SIG-M5 treated with dmso at 0.1 percent for 504 hours (cell line): ENCODE results near the gene MTO1.
A peak's percentile ranks its signal among the peaks of the same experiment; 100 is the strongest.
"Not testable (repeated sequence)": the region's sequence is repeated elsewhere in the genome, so short reads cannot be mapped to it uniquely, and the experiment has no call there.

Source experiments
- DNase-seq: peaks from one replicate; lab custom pipeline; 2025; ENCODE audit not compliant: unreplicated experiment; lab: John Stamatoyannopoulos, UW

MTO1 gene, protein sequence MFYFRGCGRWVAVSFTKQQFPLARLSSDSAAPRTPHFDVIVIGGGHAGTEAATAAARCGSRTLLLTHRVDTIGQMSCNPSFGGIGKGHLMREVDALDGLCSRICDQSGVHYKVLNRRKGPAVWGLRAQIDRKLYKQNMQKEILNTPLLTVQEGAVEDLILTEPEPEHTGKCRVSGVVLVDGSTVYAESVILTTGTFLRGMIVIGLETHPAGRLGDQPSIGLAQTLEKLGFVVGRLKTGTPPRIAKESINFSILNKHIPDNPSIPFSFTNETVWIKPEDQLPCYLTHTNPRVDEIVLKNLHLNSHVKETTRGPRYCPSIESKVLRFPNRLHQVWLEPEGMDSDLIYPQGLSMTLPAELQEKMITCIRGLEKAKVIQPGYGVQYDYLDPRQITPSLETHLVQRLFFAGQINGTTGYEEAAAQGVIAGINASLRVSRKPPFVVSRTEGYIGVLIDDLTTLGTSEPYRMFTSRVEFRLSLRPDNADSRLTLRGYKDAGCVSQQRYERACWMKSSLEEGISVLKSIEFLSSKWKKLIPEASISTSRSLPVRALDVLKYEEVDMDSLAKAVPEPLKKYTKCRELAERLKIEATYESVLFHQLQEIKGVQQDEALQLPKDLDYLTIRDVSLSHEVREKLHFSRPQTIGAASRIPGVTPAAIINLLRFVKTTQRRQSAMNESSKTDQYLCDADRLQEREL

DNA sequence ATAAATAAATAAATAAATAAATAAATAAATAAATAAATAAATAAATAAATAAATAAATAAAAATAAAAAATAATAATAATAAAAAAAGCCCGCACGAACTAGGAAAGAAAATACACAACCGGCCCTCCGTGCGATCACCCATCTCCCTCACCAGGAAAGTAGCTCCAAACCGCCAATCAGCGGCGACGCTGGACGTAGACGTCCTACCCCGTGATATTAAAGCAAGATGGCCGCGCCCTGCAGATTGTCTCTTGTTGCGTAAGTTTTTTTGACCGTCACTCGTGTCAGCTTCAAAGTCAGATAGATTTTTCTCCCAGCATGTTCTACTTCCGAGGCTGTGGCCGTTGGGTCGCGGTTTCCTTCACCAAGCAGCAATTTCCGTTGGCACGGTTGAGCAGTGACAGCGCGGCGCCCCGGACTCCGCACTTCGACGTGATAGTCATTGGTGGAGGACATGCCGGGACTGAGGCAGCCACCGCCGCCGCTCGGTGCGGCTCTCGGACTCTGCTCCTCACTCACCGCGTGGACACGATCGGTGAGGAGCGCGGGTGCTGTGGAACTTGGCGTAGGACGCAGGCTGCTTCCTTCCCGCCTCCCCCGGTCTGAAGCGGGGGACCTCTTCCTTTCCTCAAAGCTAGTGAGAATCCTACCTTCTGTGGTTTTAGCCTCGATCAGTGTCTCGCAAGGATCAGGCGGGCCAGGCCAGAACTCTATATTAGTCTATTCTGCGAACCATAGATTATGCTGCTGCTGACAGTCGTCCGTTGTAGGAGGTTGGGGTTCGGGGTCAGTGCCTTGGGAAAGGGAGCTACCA lies at the start of gene MTO1:
Gene MTO1 (plus strand): TSS at position 201 of the 814 bp plus-strand sequence. CDS start 118 bp downstream, at position 319.
- peak; percentile 91 for DNase-seq

DNA sequence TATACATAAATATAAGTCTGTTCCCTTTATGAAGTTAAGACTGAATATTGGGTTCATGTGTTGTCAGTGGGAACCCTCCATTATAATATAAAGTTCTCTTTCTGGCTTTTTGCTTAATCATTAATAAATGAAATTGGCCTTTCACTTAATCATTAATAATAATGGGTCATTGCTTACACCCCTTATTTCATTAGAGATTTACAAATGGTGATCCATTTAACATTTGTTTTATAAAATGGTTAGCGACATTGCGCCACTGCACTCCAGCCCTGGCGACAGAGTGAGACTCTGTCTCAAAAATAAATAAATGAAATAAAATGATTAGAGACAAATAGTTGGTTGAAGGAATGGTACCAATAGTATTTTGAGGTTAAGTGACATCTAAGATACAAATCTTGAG lies 48.4 kb upstream of the MTO1 start:
- DNase-seq: no peak

DNA sequence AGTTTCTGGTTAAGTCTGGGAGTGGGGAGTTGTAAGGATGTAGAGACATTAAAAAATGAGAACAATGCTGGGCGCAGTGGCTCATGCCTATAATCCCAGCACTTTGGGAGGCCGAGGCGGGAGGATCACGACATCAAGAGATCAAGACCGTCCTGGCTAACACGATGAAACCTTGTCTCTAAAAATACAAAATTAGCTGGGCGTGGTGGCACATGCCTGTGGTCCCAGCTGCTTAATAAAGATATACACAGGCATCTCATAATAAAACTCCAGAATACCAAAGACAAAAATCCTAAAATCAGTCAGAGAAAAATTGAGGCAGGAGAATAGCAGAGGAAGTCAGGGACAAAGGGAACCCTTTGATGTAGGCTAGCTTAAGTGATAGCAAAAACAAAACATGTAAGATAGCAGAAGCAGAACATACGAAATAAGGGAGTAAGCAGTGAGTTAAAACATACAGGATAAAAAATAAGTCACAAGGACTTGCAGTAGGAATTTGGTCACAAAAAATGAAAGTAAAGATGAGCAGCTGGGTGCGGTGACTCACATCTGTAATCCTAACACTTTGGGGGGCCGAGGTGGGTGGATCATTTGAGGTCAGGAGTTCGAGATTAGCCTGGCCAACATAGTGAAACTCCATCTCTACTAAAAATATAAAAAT lies 43.3 kb upstream of the MTO1 start:
- DNase-seq: no peak

DNA sequence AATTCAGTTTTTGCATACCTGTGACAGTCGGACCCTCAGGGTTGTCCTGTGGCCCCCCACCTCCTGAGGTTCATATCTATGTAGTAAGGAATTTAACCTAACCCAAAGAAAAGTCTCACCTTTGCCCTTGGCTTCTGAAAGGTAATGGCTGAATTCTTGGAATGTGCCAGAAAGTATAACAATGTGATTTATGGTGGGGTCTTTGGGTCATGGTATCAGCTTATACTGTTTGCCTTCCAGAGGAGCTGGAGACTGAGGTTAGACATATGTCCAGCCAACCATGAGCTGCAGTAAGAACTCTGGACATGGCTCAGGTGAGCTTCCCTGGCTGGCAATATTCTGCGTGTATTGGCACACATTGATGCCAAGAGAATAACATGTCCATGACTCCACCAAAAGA lies 40.0 kb upstream of the MTO1 start:
- DNase-seq: no peak

DNA sequence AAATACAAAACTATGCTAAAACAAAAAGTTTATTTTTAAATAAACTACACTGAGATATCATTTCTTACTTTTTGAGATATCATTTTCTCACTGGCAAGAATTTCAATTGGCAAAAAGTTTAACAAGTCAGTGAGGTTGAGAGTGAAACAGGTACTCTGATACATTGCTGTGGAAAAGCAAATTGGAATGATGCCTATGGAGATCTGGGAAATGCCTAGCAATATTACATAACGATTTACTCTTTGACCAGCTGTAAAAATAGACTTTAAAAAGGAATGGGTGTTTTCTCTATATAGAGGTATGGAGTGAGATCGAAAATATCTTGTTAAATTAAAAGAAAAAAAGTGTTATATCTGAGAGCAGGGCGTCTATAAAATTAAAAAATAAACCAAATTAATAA lies 26.3 kb upstream of the MTO1 start:
- no peak for DNase-seq

DNA sequence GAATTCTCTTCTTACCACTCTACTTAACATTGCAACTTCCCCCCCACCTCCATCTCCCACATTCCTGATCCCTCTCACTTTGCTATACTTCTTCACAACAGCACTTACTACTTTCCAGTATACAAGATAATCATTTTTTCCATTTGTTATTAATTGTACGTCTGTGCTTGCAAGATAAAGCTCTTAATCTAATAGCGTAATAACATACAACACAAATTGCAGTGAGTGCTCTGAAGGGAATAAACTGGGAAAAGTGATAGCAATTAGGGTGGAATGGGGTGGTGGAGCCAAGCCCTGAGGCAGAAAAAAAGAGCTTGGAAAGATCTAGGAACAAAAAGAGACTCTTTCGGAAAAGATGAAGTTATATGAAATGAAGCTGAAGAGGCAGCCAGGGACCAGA lies 18.0 kb upstream of the MTO1 start:
- DNase-seq: no peak

DNA sequence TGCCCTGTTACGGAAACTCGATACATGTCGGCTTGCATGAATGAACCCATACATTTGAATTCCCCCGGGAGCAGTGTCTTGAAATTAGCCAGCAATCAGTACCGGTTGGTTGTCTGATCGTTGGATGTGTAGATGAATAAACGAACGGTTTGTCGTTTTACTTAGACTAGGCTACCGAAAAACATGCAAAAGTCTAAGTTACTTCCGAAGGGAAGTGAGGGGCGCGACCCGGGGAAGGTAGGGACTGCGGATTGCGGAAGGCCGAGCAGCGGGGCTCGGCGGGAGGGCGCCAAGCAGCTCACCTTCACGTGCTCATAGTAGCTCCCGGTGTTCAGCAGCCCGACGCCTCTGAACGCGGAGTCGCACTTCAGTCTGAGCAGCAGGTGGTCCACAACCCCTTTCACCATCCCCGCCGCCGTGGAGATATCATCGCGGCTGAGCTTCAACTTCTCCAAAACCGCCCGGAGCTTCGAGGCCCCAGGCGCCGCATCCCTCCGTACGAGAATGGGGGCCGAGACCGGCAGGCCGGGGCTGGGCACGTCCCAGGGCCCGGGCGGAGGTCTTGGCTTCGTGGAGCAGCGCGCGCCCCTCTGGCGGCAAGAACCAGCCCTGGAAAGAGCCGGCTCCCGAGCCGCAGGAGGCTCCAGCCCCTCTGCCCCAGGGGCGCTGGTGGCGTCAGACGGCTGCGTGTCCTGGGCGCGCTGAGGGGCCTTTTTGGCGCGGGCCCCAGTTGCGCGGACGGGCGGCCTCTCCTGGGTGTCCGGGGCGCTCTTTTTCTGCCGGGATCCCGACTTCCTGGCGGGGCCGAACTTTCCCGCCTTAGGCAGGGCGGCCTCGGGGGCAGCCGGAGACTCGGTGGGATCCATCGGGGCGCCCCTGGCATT lies 10.1 kb upstream of the MTO1 start:
- DNase-seq: peak; percentile 59

DNA sequence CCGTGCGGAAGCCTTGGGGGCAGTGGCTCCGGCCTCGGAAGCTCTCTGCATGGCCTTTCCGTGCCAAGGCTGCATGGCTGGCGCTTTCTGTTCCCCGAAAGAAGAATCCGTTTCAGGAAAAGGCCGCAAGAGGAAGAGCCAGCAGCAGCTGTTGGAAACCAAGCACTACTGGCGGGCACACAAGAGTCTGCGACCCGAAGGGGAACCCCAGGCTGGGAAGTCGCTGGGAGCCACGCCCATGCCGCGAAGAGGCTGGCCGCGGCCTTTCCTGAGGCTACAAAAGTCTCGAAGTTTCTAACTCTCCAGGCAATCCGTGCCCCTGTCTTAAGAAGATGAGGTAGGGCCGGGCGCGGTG lies 9.5 kb upstream of the MTO1 start, which contains the start of gene CGAS:
Gene CGAS (minus strand): TSS at position 191 of the 355 bp plus-strand sequence. CDS start 116 bp downstream, at position 75.
- peak; percentile 84 for DNase-seq

DNA sequence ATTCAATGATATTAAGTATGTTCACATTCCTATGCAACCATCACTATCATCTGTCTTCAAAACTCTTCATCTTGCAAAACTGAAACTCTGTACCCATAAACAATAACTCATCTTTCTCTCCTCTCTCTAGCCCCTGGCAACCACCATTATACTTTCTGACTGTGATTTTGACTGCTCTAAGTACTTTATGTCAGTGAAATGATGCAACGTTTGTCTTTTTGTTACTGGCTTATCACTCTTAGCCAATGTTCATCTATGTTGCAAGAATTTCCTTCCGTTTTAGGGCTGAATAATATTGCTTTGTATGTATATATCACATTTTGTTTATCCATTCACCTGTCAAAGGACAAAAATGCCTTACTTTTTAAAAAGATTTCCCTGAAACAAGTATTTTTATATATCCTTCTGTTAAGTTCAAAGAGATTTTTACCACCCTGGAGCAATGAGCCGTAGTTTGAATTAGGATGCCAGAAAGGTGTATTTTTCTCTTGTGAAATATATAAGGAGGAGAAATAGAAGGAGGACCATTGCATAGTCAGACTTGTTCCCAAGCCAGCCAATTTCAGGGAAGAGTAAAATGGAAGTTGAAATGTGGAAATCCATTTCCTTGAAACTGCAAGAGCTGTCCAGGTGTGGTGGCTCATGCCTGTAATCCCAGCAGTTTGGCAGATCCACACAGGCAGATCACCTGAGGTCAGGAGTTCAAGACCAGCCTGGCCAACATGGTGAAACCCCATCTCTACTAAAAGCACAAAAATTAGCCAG lies 5.5 kb upstream of the MTO1 start:
- peak; percentile 97 for DNase-seq

DNA sequence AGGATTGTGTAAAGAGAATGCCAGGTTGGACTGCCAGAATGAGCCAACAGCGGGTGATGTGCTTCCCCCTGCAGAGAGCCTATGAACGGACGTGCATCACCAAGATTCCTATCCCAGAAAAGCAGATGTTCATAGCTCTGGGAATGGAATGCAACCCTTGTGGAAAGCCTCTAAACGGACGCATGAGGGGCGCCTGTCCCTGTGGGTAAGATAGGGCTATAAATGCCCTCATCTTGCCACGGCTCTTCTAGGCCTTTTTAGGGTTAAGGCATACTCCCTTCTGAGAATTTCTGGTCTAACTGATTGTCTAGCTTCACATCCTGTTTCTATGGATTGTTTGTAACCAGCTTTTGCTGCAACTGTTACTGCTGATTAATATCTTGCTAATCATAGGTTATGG lies 2.1 kb upstream of the MTO1 start:
- not testable (repeated sequence) for DNase-seq

DNA sequence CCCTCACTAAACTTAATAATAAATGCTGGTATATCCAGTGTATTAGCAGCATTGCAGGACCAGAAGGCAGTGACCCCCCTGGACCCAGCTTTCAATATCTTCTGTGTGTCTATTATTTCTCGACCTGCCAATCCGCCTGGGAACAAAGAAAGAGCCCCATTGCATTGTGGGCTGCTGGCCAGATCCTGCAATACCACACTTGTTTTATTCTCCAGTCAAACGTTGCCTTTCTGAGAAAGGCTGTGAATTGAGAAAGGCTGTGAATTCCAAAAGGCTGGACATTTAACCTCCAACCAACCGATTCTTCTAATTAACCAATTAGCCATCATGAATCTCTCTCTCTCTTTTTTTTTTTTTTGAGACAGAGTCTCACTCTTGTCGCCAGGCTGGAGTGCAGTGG lies 1.5 kb upstream of the MTO1 start:
- no peak for DNase-seq

DNA sequence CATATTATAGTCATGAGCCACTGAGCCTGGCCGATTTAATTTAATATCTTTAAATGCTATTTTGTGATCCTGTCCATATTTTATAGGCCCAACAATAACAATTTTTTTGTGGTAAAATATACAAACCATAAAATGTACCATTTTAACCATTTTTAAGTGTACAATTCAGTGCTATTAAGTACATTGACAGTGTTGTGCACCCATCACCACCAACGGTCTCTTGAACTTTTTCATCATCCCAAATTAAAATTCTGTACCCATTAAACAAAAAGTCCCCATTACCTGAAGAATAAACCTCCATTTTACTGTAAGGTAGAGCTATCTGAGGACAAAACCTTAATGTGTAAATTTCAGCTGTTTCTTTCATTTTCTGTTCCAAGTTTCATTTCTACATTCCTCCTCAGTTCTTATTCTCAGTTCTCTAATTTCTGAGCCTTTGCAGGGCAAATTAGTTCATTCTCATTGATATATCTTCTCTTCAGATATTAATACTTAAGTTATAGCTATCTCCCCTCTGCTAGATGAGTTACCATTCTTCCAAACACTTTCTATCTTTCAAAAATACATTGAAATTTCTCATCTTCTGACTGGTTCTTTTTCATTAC lies 10.3 kb downstream of the MTO1 start:
- peak; percentile 42 for DNase-seq

DNA sequence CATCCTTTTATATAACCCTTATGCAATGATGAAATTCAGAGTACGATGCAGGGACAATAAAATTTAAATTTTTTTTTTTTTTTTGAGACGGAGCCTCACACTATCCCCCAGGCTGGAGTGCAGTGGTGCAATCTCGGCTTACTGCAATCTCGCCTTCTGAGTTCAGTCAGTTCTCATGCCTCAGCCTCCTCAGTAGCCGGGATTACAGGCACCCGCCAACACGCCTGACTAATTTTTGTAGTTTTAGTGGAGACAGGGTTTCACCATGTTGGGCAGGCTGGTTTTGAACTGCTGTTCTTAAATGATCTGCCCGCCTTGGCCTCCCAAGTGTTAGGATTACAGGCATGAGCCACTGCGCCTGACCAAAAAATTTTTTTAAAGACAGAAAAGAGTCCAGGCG lies 15.2 kb downstream of the MTO1 start:
- DNase-seq: no peak

DNA sequence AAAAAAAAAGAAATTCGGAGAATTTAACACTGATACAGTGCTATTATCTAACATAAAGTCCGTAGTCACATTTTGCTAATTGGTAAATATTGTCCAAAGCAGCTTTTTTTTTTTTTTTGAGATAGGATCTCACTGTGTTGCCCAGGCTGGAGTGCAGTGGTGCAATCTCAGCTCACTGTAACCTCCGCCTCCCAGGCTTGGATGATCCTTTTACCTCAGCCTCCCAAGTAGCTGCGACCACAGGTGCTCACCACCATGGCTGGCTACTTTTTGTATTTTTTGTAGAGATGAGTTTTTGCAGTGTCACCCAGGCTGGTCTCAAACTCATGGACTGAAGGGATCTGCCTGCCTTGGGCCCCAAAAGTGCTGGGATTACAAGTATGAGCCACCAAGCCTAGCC lies 15.9 kb downstream of the MTO1 start:
- DNase-seq: no peak

DNA sequence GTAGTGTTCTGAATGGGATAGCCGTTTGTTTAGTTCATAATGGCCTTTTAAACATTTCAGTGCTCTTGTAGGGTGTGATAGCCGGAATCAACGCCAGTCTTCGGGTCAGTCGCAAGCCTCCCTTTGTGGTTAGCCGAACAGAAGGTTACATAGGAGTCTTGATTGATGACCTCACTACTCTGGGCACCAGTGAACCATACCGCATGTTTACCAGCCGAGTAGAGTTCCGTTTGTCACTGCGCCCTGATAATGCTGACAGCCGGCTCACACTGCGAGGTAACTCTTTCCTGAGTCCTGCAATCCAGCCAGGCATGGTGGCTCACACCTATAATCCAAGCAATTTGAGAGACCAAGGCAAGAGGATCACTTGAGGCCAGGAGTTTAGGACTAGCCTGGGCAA lies 20.4 kb downstream of the MTO1 start:
- DNase-seq: no peak

DNA sequence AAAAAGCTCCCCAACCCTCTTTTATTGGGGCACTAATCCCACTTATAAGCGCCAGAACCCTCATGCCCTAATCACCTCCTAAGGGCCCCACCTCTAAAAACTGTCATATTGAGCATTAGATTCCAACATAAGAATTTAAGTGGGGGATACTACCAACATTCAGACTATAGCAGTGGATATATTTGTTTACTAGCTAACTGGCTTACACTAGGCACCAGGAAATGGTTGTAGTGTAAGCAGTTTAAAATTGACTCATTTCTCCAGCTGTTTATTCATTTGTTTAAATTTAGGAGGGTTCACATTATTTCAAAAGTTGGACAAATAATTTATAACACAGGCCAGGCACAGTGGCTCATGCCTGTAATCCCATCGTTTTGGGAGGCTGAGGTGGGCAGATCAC lies 22.9 kb downstream of the MTO1 start:
- DNase-seq: no peak

DNA sequence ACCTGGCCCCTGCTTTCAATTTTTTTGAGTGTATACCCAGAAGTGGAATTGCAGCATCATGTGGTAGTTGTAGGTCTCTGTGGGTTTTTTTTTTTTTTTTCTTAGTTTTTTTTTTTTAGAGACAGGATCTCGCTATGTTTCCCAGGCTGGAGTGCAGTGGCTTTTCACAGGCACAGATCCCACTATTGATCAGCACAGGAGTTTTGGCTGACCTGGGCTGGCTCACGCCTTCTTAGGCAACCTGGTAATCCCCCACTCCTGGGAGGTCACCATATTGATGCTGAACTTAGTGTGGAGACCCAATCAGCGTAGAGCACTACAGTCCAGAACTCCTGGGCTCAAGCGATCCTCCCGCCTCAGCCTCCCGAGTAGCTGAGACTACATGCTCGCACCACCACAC lies 25.9 kb downstream of the MTO1 start:
- no peak for DNase-seq

DNA sequence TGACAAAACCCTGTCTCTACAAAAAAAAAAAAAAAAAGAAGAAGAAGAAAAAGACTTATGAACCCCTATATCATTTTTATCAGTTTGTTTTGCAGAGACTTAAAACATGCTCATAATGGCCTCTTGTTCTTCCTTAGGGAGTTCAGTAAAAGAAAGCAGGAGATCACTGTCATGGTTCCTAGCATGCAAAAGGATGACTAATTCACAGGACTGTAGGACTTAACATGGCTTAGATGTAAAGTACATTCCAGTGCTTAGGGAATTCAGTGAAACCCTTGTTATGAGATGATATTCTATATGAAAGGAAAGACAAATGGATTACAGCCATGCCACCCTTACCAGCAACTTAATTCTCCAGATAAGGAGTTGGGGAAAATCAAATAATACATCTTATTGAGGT lies 29.8 kb downstream of the MTO1 start:
- DNase-seq: no peak

DNA sequence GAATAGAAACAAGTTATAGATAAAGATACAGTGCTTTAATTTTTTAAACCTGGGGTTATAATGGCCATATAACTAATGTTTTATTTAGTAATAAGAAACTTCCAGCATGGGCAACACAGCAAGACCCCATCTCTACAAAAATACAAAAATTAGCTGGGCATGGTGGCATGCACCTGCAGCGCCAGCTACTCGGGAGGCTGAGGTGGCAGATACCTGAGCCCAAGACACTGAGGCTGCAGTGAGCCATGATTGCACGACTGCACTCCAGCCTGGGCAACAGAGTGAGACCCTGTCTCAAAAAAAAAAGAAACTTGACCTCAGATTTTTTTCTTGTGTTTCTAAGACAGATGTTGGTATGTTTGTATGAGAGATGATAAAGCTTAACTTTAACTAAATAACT lies 36.4 kb downstream of the MTO1 start:
- DNase-seq: no peak
